HepG2 (cell line): Measurements from ENCODE around the gene CDC20B. TPM values are rescaled to one million over a fixed set of nuclear protein-coding genes. Genes with fewer than 3 reads are reported as not detected.

Source experiments
- CENPT ChIP-seq: sonication (generic); formaldehyde crosslinking; IDR thresholded peaks from 2 replicates; pipeline ENCODE4 v1.8.0; 2022; ENCODE audit warnings: low read depth, mild to moderate bottlenecking, moderate library complexity, missing genetic modification reagents
- FOXA1 ChIP-seq, 2 experiments: fragments of 450-650 bp in 1 of 2; sonication (generic) in 1 of 2; formaldehyde crosslinking in 1 of 2; IDR thresholded peaks; 2 replicates each; pipeline versions ENCODE4 v1.4.0 to v1.6.1; 2016 to 2020; ENCODE audit warnings: missing genetic modification reagents in 1 of 2
- MYPOP ChIP-seq: sonication (generic); formaldehyde crosslinking; IDR thresholded peaks from 2 replicates; pipeline ENCODE4 v1.8.1; 2023; ENCODE audit warnings: mild to moderate bottlenecking, moderate library complexity, missing genetic modification reagents
- NRL ChIP-seq: sonication (generic); formaldehyde crosslinking; IDR thresholded peaks from 2 replicates; pipeline ENCODE4 v1.5.0; 2020; ENCODE audit warnings: missing genetic modification reagents, mild to moderate bottlenecking, moderate library complexity, borderline replicate concordance
- RBM39 ChIP-seq: fragments of 200-400 bp; formaldehyde crosslinking; IDR thresholded peaks from one replicate; pipeline ENCODE4 v1.6.1; 2018; ENCODE audit warnings: antibody characterized with exemption, mild to moderate bottlenecking, low read depth, low read length; ENCODE audit not compliant: poor library complexity, severe bottlenecking
- RNF2 ChIP-seq: fragments of 450-650 bp; conservative IDR thresholded peaks from 2 replicates; pipeline ENCODE4 v1.6.1; 2016; ENCODE audit warnings: low read depth
- SKIL ChIP-seq: sonication (generic); formaldehyde crosslinking; IDR thresholded peaks from 2 replicates; pipeline ENCODE4 v1.8.0; 2022; ENCODE audit warnings: missing genetic modification reagents, mild to moderate bottlenecking, moderate library complexity, borderline replicate concordance
- SPEN ChIP-seq: sonication (generic); formaldehyde crosslinking; IDR thresholded peaks from 2 replicates; pipeline ENCODE4 v1.5.1; 2020; ENCODE audit warnings: low read depth, mild to moderate bottlenecking, missing genetic modification reagents
- TEAD3 ChIP-seq: optimal IDR thresholded peaks from 2 replicates; pipeline ENCODE3; 2016; ENCODE audit warnings: borderline replicate concordance
- TFDP2 ChIP-seq: sonication (generic); formaldehyde crosslinking; IDR thresholded peaks from 2 replicates; pipeline ENCODE4 v1.4.0; 2020; ENCODE audit warnings: missing genetic modification reagents
- ZC3H13 ChIP-seq: sonication (generic); formaldehyde crosslinking; IDR thresholded peaks from 2 replicates; pipeline ENCODE4 v1.8.1; 2023; ENCODE audit warnings: mild to moderate bottlenecking, missing genetic modification reagents, moderate library complexity
- ZSCAN9 ChIP-seq: IDR thresholded peaks from 2 replicates; pipeline ENCODE4 v1.6.1; 2016; ENCODE audit warnings: borderline replicate concordance
- polyA plus RNA-seq, 8 experiments: library from polyadenylated mRNA; depleted of rRNA in 3 of 8; stranded (reverse) in 7 of 8; unstranded in 1 of 8; fragments of >200 nt; fragmentation: Illumina TruSeq in 4 of 8; extraction: Trizol in 4 of 8; gene quantifications; 2 replicates each; pipeline versions ENCODE4 v1.2.1 to v1.2.3, GENCODE V29; 2011 to 2016; ENCODE audit warnings: low read depth in 4 of 8, missing spikeins in 1 of 8, mixed read lengths in 1 of 8; ENCODE audit not compliant: insufficient read depth in 1 of 8
- total RNA-seq, 5 experiments: library from RNA; depleted of rRNA; stranded (reverse); fragments of >200 nt; fragmentation: Illumina TruSeq; extraction: Trizol; gene quantifications; 2 replicates each; pipeline ENCODE4 v1.2.3, GENCODE V29; 2016; ENCODE audit warnings: low read depth in 1 of 5

The CDC20B gene
- total and polyA plus RNA-seq, 2 of the 13 experiments (the other 11 are each of a cell fraction or from before 2014, with no cell fraction given), result not detected

- TF ChIP-seq ZC3H13 (CRISPR knock-in tag) (0 out of 2 replicates have a peak, but pooled peaks have one; percentile 57), SKIL (CRISPR knock-in tag) (peak; percentile 45; the same call in 1 of the 2 replicates), TEAD3 (peak; percentile 13), RBM39 (peak; percentile 42), SPEN (CRISPR knock-in tag) (peak; percentile 72; the same call in 1 of the 2 replicates), TFDP2 (CRISPR knock-in tag) (peak; percentile 78), ZSCAN9 (CRISPR knock-in tag) (no peak), FOXA1 (IDR thresholded peaks at IDR 0.05) (no peak), FOXA1 (CRISPR knock-in tag; IDR thresholded peaks at IDR 0.05) (no peak), MYPOP (peak; percentile 81; the same call in 1 of the 2 replicates), NRL (CRISPR knock-in tag) (no peak), CENPT (0 out of 2 replicates have a peak, but pooled peaks have one; percentile 56), RNF2 (peak; percentile 54; the same call in 1 of the 2 replicates)
These were observed 3.3 kb upstream of the CDC20B start (continued) for GRCh38 chr5:55176176-55176818.
